NCI-H2171 (cell line): ENCODE data around the gene BAIAP3.

Experiments
- DNase-seq: peaks from one replicate; lab custom pipeline; 2025; lab: John Stamatoyannopoulos, UW

Gene BAIAP3

GRCh38 chr16:1332618-1333148, 762 bp upstream of the BAIAP3 start:
- DNase-seq = no peak

- no peak for DNase-seq
Measured at GRCh38 chr16:1333854-1334700, 632 bp downstream of the BAIAP3 start.

- DNase-seq = no peak
Measured at GRCh38 chr16:1334739-1335138, 1.3 kb downstream of the BAIAP3 start.

GRCh38 chr16:1335211-1335971, 1.9 kb downstream of the BAIAP3 start:
- no peak for DNase-seq

GRCh38 chr16:1335996-1336395, 2.6 kb downstream of the BAIAP3 start:
- DNase-seq = peak; percentile 17

GRCh38 chr16:1336619-1337018, 3.2 kb downstream of the BAIAP3 start:
- DNase-seq = no peak

GRCh38 chr16:1337486-1337885, 4.0 kb downstream of the BAIAP3 start:
- peak; percentile 29 for DNase-seq

- DNase-seq = no peak
Measured at GRCh38 chr16:1338119-1338730, 4.8 kb downstream of the BAIAP3 start.

GRCh38 chr16:1338855-1339675, 5.6 kb downstream of the BAIAP3 start:
- DNase-seq = peak; percentile 50

- DNase-seq = no peak
Measured at GRCh38 chr16:1340730-1341494, 7.5 kb downstream of the BAIAP3 start.

GRCh38 chr16:1341495-1342420, 8.3 kb downstream of the BAIAP3 start:
- DNase-seq = no peak

GRCh38 chr16:1342526-1343427, 9.3 kb downstream of the BAIAP3 start:
- peak; percentile 99 for DNase-seq

- no peak for DNase-seq
Measured at GRCh38 chr16:1343428-1344242, 10.2 kb downstream of the BAIAP3 start.

GRCh38 chr16:1344499-1344898, 11.1 kb downstream of the BAIAP3 start:
- no peak for DNase-seq

GRCh38 chr16:1345087-1345486, 11.6 kb downstream of the BAIAP3 start:
- no peak for DNase-seq

GRCh38 chr16:1345651-1346421, 12.4 kb downstream of the BAIAP3 start:
- DNase-seq = no peak
